Measurements from ENCODE around the gene NOVA2.
A peak's percentile ranks its signal among the peaks of the same experiment; 100 is the strongest.

Gene NOVA2

DNA sequence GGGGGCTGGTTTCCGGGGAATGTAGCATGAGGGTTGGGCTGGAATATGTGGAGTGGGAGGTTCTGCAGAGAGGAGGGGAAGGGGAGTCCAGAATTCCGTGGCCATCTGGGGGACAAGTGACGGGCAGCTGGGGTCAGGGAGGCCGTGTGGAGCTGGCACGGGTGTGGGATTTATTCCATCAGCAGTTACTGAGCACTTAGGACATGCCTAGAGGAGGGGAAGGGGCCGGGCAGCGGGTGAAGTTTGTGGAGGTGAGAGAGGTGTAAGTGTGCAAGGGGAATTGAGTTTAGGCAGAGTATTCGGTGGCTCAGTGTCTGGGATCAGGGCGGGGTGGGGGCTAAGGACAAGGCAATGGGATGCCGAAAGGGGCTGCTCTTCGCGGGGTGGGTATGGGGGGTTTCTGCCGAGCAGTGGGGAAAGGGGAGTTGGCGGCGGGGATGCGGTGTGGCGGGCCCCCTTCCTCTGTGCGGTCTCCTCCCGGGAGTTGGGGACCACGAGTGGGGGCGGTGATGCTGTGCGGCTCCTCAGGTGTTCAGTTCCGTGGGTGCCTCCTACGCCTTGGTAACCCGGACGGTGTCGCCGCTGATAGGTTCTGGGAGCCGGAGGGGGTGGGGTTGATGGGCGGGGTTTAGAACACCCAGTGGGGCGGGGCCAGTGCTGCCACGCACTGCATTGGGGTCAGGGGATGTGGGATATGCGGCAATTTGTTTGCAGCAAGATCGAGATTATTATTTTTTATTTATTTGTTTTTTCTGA lies 27.0 kb upstream of the NOVA2 start:
- DNase-seq (ENCODE audit: low read depth in 2 of 2), result peak; percentile 62 to 77

GRCh38 chr19:45999653-46000121 lies 26.0 kb upstream of the NOVA2 start:
- no peak for DNase-seq (ENCODE audit: low read depth in 2 of 2)

DNA sequence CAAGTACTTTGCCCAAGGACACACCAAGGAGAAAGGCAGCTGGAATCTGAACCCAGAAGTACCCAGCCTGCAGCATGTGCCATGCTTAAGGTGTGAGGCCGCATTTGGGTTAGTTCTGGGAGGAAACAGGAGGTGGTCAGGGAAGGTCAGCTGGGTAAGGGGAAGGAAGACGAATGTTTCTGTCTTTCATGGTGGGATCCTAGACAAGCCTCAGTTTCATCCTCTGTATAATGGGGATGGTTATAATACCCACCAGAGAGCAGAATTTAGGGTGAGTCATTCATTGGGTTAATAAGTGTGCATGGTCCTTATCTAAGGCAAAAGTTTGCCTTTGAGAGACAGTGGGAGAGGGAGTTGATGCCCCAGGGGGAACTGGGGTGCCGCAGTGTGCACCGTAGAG lies 25.2 kb upstream of the NOVA2 start:
- DNase-seq (ENCODE audit: low read depth in 2 of 2), result no peak

- DNase-seq (ENCODE audit: low read depth in 2 of 2), result no peak
Observed at GRCh38 chr19:45996933-45997332, 23.3 kb upstream of the NOVA2 start.

- DNase-seq (ENCODE audit: low read depth in 2 of 2), result no peak
Observed at GRCh38 chr19:45995715-45996385, 22.2 kb upstream of the NOVA2 start.

DNA sequence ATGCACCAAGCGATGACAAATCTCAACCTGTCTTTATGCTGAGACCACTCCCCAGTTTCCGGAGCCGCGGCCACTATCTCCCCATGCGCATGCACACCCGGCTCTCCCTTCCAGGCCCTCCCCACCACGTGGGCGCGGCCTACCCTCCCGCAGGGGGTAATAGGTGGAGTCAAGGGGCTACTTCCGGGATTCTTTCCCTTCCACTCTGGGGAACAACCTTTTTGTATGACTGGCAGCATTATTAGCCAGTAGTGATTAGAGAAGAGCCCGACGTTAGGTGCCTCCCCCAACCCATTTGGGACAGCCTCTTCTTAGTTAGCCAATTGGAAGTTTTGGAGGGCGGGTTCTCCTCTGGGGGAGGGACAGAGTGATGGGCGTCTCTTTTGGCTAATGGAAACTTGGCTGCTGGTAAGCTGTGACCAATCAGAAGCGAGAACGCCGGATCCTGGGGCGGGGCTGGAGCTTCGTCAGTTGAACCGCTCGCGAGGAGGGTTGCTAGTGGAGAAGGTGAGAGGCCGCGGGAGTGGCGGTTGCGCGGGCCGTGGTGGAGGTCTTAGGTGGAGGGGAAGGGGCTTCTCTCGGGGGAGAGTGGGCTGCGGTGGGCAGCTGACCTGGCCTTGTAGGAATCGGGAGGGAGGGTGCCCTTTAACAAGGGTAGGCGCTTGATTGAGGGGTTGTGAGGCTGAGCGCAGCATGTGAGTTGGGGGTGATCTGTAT lies 21.5 kb upstream of the NOVA2 start, which contains the start of gene CCDC61:
CCDC61 (plus strand) TSS at position 470 of the 717 bp plus-strand sequence. CDS start 7,552 bp downstream, outside the sequence.
- peak; percentile 86 to 95 for DNase-seq (ENCODE audit: low read depth in 2 of 2)

- DNase-seq (ENCODE audit: low read depth in 2 of 2), result no peak
Observed at GRCh38 chr19:45994456-45994997, 20.9 kb upstream of the NOVA2 start.

DNA sequence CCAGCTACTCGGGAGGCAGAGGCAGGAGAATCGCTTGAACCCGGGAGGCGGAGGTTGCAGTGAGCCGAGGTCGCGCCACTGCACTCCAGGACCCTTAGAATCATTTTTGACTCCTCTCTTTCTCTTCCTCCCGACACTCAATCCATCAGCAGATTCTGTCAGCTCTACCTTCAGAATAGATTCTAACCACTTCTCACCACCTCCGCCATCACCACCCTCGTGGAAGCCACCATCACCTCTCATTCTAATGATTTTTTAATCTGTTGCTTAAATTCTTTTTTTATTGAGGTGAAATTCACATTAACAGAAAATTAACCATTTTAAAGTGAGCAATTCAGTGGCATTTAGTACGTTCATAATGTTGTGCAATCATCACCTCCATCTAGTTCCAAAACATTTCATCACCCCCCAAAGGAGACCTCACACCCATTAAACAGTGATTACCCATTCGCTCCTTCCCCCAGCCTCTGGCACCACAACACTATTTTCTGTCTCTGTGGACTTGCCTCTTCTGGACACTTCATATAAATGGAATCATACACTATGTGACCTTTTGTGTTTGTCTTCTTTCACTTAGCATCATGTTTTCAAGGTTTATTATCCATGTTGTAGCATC lies 16.6 kb upstream of the NOVA2 start:
- no peak for DNase-seq (ENCODE audit: low read depth in 2 of 2)

GRCh38 chr19:45985321-45985720 lies 11.7 kb upstream of the NOVA2 start:
- no peak for DNase-seq (ENCODE audit: low read depth in 2 of 2)

DNA sequence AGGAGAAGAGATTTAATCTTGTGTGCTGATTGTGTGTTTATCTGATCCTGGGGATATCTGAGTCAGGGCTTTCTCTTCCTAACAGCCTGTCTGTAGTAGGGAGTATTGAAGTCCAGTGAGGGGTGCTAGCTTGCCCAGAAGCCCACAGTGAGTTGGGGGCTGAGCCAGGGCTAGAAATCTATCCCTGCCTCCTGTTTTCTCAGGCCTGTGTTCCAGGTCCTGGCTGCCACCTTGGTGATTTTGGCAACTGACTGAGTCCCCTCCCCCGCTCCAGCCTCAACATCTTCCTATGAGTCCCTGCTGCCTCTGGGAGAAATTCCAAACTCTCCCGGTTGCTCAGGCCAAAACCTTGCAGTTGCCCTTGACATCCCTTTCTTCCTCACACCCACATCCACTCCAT lies 7.7 kb upstream of the NOVA2 start:
- DNase-seq (ENCODE audit: low read depth in 2 of 2), result no peak

GRCh38 chr19:45978156-45978555 lies 4.5 kb upstream of the NOVA2 start:
- no peak for DNase-seq (ENCODE audit: low read depth in 2 of 2)

DNA sequence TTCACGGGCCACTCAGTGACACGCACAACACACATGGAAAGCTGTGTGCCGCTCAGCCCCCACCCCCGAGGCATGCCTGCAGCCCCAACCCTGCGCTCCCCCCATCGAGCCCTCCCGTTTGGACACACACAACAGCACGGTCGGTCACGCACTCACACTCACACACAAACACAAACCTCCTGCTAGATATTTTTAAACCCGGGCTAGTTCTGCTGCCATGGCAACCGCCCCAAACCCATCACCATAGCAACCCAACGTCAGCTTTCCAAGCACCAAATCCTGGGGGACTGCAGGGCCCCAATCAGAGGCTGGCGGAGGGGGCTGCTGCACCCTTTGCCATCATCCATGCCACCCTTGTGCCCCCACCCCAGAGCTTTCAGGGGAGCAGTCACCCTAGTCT lies 2.5 kb upstream of the NOVA2 start:
- DNase-seq (ENCODE audit: low read depth in 2 of 2), result no peak

GRCh38 chr19:45975306-45976070 lies 1.8 kb upstream of the NOVA2 start:
- no peak for DNase-seq (ENCODE audit: low read depth in 2 of 2)

DNA sequence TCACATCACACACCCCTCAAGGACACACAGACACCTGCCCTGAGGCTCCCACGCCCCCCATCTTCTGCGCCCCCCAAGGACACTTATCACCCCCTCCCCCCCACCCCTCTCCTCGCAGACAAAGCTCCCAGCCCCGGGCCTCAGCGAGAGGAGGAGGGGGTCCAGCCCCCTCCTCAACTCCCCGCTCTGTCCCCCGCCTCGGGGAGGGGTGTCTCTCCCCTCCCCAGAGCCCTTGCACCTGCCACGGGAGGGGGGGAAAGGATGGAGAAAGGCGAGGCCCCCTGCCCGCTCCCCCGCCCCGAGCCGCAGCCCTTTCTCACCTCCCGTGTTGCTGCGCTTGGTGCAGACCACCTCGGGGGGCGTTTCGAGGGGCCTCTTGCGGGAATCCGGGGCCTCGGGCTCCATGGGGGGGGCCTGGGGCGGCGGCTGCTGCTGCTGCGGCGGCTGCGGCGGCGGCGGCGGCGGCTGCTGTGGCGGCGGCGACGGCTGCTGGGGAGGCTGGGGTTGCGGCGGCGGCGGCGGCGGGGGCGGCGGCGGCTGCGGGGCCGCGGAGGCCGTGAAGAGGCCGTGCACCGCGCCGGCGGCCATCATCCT lies 621 bp downstream of the NOVA2 start:
- DNase-seq (ENCODE audit: low read depth in 2 of 2), result no peak

DNA sequence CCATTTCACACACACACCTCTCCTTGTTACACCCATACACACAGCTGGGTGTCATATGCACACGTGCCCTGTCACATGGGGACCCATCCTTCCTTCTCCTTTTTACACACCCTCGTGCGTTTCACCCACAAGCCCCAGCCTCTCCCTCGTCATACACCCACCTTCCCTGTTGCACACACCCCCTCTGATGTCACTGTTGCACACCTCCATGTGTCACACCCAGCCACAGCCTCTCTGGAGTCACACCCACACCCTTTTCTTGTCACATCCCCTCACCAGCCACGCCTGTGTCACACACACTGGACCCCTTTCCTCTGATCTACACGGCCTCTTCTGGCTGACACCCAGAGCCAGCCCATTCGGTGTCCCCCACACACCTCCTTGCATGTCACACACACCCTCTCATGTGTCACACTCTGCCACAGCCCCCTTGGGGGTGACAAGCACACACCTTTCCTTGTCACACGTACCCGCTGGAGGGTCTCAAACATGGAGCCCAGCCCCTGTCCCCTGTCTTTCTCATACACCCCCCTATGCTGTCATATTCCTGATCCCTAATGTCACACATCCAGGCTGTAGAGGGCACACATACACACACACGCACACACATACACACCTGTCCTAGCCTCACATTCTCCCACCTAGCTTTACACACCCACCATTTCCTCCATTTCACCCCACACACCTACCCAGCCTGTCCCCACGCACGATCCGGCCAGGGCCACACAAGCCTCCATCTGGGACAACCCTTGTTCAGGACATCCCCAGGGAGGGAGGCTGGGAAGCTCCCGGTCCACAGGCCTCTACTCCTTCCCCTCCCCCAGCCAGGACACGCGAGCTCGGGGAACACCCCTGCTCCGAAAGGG lies 1.4 kb downstream of the NOVA2 start:
- DNase-seq (ENCODE audit: low read depth in 2 of 2), result peak in 1 of 2 donors; percentile 43

- no peak for DNase-seq (ENCODE audit: low read depth in 2 of 2)
Observed at GRCh38 chr19:45971260-45971902, 2.3 kb downstream of the NOVA2 start.

- no peak for DNase-seq (ENCODE audit: low read depth in 2 of 2)
Observed at GRCh38 chr19:45969676-45970075, 4.0 kb downstream of the NOVA2 start.

- no peak for DNase-seq (ENCODE audit: low read depth in 2 of 2)
Observed at GRCh38 chr19:45968626-45969025, 5.0 kb downstream of the NOVA2 start.

DNA sequence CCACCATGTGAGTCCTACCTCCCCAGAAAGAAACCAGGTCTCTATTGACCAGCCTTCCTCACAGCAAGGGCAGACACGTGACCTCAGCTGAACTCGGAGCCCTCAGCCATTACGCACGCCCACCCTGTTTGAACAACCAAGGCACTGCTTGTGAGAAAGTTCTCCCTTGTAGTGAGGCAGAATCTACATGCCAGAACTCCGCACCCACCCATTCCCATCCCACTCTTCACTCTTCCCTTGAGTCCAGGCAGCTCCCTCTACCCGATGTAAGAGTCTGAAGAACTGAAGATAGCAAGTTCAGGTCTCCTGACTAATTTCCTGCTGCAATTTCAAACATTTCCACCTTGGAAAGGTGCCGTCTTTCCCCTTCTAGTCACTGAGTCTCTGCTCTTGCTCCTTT lies 6.4 kb downstream of the NOVA2 start:
- no peak for DNase-seq (ENCODE audit: low read depth in 2 of 2)

Data from stimulated activated CD4-positive, alpha-beta T cell treated with anti-CD3 and anti-CD28 coated beads, Interleukin-1b, Interleukin-23, amount 100 ng/mL, for 4 hours (primary cell).